Neural progenitor cell (in vitro differentiated cells): ENCODE results near the gene MDM4.

Experiments used
- EZH2 ChIP-seq: fragments of 200-600 bp; sonication (generic); IDR thresholded peaks from 2 replicates; pipeline ENCODE4 v1.6.1; 2017; ENCODE audit warnings: antibody characterized with exemption, mild to moderate bottlenecking, moderate library complexity
- EZH2phosphoT487 ChIP-seq: fragments of 200-600 bp; sonication (generic); IDR thresholded peaks from 2 replicates; pipeline ENCODE4 v1.6.1; 2017; ENCODE audit warnings: antibody characterized with exemption
- TF ChIP-seq, protein P1 (sequence below): fragments of 200-600 bp; sonication (generic); IDR thresholded peaks from 2 replicates; pipeline ENCODE4 v1.5.1; 2017; ENCODE audit warnings: antibody characterized with exemption, mild to moderate bottlenecking

DNA sequence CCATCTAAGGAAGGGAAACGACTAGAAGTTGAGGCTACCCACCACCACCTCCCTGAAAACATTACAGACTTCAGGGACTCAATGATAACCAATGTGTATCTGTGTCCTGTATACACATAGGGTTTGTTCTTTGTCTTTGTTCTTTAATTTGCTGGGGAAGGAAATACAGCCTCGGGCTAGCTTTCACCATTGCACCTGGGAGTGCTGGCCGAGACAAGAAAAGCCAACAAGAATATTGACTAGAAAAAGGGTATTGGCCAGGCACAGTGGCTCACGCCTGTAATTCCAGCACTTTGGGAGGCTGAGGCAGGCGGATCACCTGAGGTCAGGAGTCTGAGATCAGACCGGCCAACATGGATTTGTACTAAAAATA lies 50.4 kb downstream of the MDM4 start:
- TF ChIP-seq, protein P1, sequence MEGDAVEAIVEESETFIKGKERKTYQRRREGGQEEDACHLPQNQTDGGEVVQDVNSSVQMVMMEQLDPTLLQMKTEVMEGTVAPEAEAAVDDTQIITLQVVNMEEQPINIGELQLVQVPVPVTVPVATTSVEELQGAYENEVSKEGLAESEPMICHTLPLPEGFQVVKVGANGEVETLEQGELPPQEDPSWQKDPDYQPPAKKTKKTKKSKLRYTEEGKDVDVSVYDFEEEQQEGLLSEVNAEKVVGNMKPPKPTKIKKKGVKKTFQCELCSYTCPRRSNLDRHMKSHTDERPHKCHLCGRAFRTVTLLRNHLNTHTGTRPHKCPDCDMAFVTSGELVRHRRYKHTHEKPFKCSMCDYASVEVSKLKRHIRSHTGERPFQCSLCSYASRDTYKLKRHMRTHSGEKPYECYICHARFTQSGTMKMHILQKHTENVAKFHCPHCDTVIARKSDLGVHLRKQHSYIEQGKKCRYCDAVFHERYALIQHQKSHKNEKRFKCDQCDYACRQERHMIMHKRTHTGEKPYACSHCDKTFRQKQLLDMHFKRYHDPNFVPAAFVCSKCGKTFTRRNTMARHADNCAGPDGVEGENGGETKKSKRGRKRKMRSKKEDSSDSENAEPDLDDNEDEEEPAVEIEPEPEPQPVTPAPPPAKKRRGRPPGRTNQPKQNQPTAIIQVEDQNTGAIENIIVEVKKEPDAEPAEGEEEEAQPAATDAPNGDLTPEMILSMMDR, result no peak
- TF ChIP-seq EZH2 (no peak), EZH2phosphoT487 (no peak)
